HUES64 (cell line): ENCODE results near the gene CST8.

ENCODE experiments used
- H3K27ac ChIP-seq: 2 replicates; pipeline ENCODE4 v1.7.0; 2013; ENCODE audit warnings: low read depth, low read length, inconsistent platforms
- H3K27me3 ChIP-seq: 2 replicates; pipeline ENCODE4 v1.6.1; 2013; ENCODE audit warnings: mild to moderate bottlenecking, low read length; ENCODE audit not compliant: insufficient read depth
- H3K36me3 ChIP-seq: 2 replicates; pipeline ENCODE4 v1.6.1; 2013; ENCODE audit warnings: mild to moderate bottlenecking, low read length; ENCODE audit not compliant: insufficient read depth
- H3K4me1 ChIP-seq: 2 replicates; pipeline ENCODE4 v1.6.1; 2013; ENCODE audit warnings: mild to moderate bottlenecking, low read length, moderate library complexity; ENCODE audit not compliant: insufficient read depth
- H3K4me3 ChIP-seq: 2 replicates; pipeline ENCODE4 v1.5.1; 2013; ENCODE audit warnings: mild to moderate bottlenecking, low read length, moderate library complexity
- H3K9ac ChIP-seq: 2 replicates; pipeline ENCODE4 v1.6.1; 2013; ENCODE audit warnings: mild to moderate bottlenecking, low read depth, low read length
- H3K9me3 ChIP-seq: 2 replicates; pipeline ENCODE4 v1.6.1; 2013; ENCODE audit warnings: low read depth, low read length; ENCODE audit not compliant: insufficient read depth
- WGBS: fragments of 150-250, 120-280 bp; methylation state at CpG from one replicate; pipeline ENCODE4 v1.1.7; 2013; ENCODE audit warnings: missing lambda C conversion rate; 5-methylcytosine and 5-hydroxymethylcytosine counted together

CST8 gene

GRCh38 chr20:23524146-23524545, 33.2 kb downstream of the CST8 start:
- Histone ChIP-seq H3K27me3 (no peaks in the 10 kb centered on the region), H3K36me3 (no peaks in the 10 kb centered on the region), H3K9me3 (peaks cover 17% of the 10 kb centered on the region), H3K27ac (no peak overlapping the region), H3K9ac (no peak overlapping the region), H3K4me3 (no peak overlapping the region), H3K4me1 (no peaks in the 10 kb centered on the region)
- 93% methylated on average over 10 of the region's 10 CpGs for WGBS

DNA sequence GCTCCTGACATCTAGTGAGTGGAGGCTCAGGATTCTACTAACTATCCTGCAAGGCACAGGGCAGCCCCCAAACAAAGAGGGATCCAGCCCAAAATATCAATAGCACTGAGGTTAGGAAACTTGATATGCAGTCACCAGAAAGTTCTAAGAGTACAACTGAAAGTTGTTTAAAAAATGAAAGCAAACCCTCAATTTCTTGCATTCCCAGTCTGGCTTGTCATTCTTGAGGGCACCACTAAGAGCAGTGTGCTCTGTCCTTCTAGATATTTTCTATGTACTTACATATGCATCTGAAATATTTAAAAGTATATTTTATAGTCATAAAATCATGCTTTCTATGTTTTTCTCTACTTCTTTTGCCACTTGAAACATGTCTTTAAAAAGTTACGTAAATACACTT, 35.9 kb downstream of the CST8 start:
- no peak overlapping the region for H3K27ac ChIP-seq
- no CpG with 5 or more reads among the region's 1 CpG for WGBS
- H3K9me3 ChIP-seq = peaks cover 22% of the 10 kb centered on the region
- peaks cover 1% of the 10 kb centered on the region; the same call in 1 of the 2 replicates for H3K4me1 ChIP-seq
- H3K27me3 ChIP-seq = no peaks in the 10 kb centered on the region
- no peaks in the 10 kb centered on the region for H3K36me3 ChIP-seq
- no peak overlapping the region for H3K9ac ChIP-seq
- no peak overlapping the region for H3K4me3 ChIP-seq

- peaks cover 20% of the 10 kb centered on the region for H3K4me1 ChIP-seq
- no peak overlapping the region for H3K9ac ChIP-seq
- H3K36me3 ChIP-seq = no peaks in the 10 kb centered on the region
- WGBS = 90% methylated on average over 1 of the region's 1 CpG
- peaks cover 22% of the 10 kb centered on the region for H3K9me3 ChIP-seq
- no peaks in the 10 kb centered on the region for H3K27me3 ChIP-seq
- no peak overlapping the region for H3K4me3 ChIP-seq
- no peak overlapping the region for H3K27ac ChIP-seq
Measured at GRCh38 chr20:23528867-23529431, 38.0 kb downstream of the CST8 start.

DNA sequence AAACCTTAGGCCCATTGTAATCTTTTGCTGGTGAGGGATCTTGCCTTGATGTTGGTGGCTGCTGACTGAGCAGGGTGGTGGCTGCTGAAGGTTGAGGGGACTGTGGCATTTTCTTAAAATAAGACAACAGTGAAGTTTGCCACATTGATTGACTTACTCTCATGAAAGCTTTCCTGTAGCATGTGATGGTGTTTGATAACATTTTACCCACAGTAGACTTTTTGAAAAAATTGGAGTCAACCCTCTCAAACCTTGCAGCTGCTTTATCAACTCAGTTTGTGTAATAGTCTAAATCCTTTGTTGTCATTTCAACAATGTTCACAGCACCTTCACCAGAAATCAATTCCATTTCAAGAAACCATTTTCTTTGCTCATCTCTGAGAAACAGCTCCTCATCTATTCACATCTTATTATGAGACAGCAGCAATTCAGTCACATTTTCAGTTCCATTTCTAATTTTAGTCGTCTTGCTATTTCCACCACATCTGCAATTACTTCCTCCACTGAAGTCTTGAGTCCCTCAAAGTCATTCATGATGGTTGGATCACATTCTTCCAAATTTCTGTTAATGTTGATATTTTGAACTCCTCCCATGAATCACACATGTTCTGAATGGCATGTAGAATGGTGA, 40.1 kb downstream of the CST8 start:
- no peak overlapping the region for H3K9ac ChIP-seq
- H3K4me3 ChIP-seq = no peak overlapping the region
- H3K36me3 ChIP-seq = no peaks in the 10 kb centered on the region
- peaks cover 27% of the 10 kb centered on the region for H3K4me1 ChIP-seq
- peaks cover 9% of the 10 kb centered on the region; the same call in 1 of the 2 replicates for H3K27me3 ChIP-seq
- 93% methylated on average over 1 of the region's 1 CpG for WGBS
- peaks cover 22% of the 10 kb centered on the region for H3K9me3 ChIP-seq
- no peak overlapping the region for H3K27ac ChIP-seq

DNA sequence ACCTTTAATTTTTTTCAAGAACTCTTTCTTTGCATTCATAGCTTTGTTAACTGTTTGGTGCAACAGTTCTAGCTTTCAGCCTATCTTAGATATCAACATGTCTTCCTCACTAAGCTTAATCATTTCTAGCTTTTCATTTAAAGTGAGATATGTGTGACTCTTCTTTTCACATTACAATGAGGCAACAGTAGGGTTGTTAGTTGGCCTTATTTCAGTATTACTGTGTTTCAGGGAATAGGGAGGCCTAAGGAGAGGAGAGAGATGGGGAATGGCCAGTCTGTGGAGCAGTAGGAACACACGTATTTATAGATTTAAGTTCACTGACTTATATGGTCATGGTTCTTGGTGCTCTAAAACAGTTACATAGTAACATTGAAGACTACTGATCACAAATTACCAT, 41.6 kb downstream of the CST8 start:
- no peak overlapping the region for H3K4me3 ChIP-seq
- WGBS = 80% methylated on average over 1 of the region's 1 CpG

DNA sequence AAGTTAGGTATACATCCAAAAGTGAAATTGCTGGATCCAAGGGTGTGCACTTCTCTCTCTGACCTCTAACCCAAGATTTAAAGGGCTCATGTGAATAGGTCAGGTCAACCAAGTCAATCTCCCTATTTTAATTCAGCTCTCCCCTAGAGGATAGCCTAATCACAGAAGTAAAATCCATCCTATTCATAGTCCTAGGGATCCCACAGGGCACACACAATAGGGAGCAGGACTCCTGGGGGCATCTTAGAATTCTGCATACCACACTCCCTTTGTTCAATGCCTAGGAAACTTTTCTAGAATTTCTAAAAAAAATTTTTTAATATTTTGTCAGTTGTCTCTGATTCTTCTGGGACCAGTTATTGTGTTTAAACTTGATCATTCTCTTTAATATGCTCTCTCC, 42.2 kb downstream of the CST8 start:
- Histone ChIP-seq H3K4me3 (no peak overlapping the region), H3K9me3 (peaks cover 17% of the 10 kb centered on the region), H3K36me3 (no peaks in the 10 kb centered on the region), H3K9ac (no peak overlapping the region), H3K4me1 (peaks cover 27% of the 10 kb centered on the region), H3K27me3 (peaks cover 9% of the 10 kb centered on the region; the same call in 1 of the 2 replicates), H3K27ac (peak overlapping the region; percentile 65; the same call in 1 of the 2 replicates)

More for the DNA sequence above, 41.6 kb downstream of the CST8 start:
- H3K27ac ChIP-seq = peak overlapping the region; percentile 48; the same call in 1 of the 2 replicates
- H3K27me3 ChIP-seq = peaks cover 9% of the 10 kb centered on the region; the same call in 1 of the 2 replicates
- peaks cover 22% of the 10 kb centered on the region for H3K9me3 ChIP-seq
- H3K9ac ChIP-seq = no peak overlapping the region
- H3K36me3 ChIP-seq = no peaks in the 10 kb centered on the region
- H3K4me1 ChIP-seq = peaks cover 27% of the 10 kb centered on the region

- H3K27me3 ChIP-seq = peaks cover 9% of the 10 kb centered on the region; the same call in 1 of the 2 replicates
- H3K9ac ChIP-seq = no peak overlapping the region
- H3K27ac ChIP-seq = no peak overlapping the region
- H3K4me3 ChIP-seq = no peak overlapping the region
- 87% methylated on average over 19 of the region's 20 CpGs for WGBS
- H3K4me1 ChIP-seq = peaks cover 27% of the 10 kb centered on the region
- peaks cover 3% of the 10 kb centered on the region; the same call in 1 of the 2 replicates for H3K9me3 ChIP-seq
- H3K36me3 ChIP-seq = no peaks in the 10 kb centered on the region
Measured at GRCh38 chr20:23534801-23535593, 44.1 kb downstream of the CST8 start.

- 100% methylated on average over 1 of the region's 2 CpGs for WGBS
Measured at GRCh38 chr20:23536328-23536974, 45.5 kb downstream of the CST8 start.

DNA sequence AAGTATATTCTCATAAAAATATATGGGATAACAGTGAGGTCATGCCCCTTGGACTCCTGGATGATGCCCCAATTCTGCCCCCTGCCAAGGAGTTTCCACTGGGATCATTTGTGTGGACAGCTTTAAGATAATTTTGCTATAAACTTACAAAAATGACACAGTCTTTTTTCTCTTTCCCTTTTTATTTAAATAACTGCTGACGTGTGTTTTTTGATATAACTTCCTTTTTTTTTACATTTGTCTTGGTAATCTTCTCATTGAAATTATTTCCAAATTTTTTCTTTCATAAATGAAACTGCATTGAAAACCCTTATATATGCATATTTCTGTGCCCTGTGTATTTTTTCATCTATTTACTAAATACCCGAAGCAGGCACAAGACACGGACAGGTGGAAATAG, 46.1 kb downstream of the CST8 start:
- Histone ChIP-seq H3K27ac (no peak overlapping the region), H3K27me3 (peaks cover 9% of the 10 kb centered on the region; the same call in 1 of the 2 replicates), H3K4me3 (no peak overlapping the region), H3K9ac (no peak overlapping the region), H3K4me1 (peaks cover 30% of the 10 kb centered on the region), H3K36me3 (no peaks in the 10 kb centered on the region), H3K9me3 (no peaks in the 10 kb centered on the region)
- WGBS = 94% methylated on average over 2 of the region's 3 CpGs

More at GRCh38 chr20:23536328-23536974, 45.5 kb downstream of the CST8 start:
- H3K9ac ChIP-seq = no peak overlapping the region
- no peak overlapping the region for H3K27ac ChIP-seq
- peaks cover 27% of the 10 kb centered on the region for H3K4me1 ChIP-seq
- H3K27me3 ChIP-seq = peaks cover 9% of the 10 kb centered on the region; the same call in 1 of the 2 replicates
- no peaks in the 10 kb centered on the region for H3K9me3 ChIP-seq
- no peaks in the 10 kb centered on the region for H3K36me3 ChIP-seq
- H3K4me3 ChIP-seq = no peak overlapping the region

- no peak overlapping the region for H3K9ac ChIP-seq
Measured at GRCh38 chr20:23540624-23541023, 49.7 kb downstream of the CST8 start.

More at GRCh38 chr20:23540624-23541023, 49.7 kb downstream of the CST8 start:
- 86% methylated on average over 4 of the region's 4 CpGs for WGBS
- Histone ChIP-seq H3K36me3 (no peaks in the 10 kb centered on the region), H3K4me1 (peaks cover 7% of the 10 kb centered on the region; the same call in 1 of the 2 replicates), H3K9me3 (no peaks in the 10 kb centered on the region; the same call in 1 of the 2 replicates), H3K4me3 (no peak overlapping the region), H3K27ac (no peak overlapping the region), H3K27me3 (no peaks in the 10 kb centered on the region)
